Upper lobe of left lung (tissue), 4 donors: ENCODE data around the gene TRIM37.

Source experiments
- POLR2A ChIP-seq, 4 donors: fragments of 450-650 bp; IDR thresholded peaks; one replicate each; pipeline ENCODE4 v1.5.1; 2016 to 2017; ENCODE audit warnings: antibody characterized with exemption in 4 of 4, mild to moderate bottlenecking in 2 of 4
- TF ChIP-seq, protein P1 (sequence below), 6 experiments: fragments of 450-650 bp in 4 of 6; fragments of 200-600 bp in 2 of 6; sonication (generic) in 2 of 6; IDR thresholded peaks; one replicate each; pipeline ENCODE4 v1.5.1; 2016 to 2019; ENCODE audit warnings: antibody characterized with exemption in 6 of 6

DNA sequence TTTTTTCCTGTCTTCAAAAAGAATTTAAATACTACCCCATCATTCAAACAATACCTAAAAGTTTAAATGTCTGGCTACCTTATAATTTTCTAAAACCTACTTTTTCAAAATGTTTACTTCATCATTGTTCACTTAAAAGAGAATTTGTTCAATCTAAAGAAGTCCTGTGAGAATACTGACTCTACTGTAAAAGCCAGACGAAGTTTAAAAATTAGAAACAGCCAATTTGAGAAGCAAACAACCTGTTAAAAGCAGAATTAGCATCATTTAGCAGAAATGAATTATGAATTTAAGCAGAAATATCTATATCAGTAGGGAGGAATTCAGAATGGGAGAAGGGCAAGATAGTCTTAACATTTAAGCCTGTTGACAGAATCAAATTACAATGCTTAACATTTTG is 46.2 kb upstream of the TRIM37 start:
- TF ChIP-seq, protein P1, sequence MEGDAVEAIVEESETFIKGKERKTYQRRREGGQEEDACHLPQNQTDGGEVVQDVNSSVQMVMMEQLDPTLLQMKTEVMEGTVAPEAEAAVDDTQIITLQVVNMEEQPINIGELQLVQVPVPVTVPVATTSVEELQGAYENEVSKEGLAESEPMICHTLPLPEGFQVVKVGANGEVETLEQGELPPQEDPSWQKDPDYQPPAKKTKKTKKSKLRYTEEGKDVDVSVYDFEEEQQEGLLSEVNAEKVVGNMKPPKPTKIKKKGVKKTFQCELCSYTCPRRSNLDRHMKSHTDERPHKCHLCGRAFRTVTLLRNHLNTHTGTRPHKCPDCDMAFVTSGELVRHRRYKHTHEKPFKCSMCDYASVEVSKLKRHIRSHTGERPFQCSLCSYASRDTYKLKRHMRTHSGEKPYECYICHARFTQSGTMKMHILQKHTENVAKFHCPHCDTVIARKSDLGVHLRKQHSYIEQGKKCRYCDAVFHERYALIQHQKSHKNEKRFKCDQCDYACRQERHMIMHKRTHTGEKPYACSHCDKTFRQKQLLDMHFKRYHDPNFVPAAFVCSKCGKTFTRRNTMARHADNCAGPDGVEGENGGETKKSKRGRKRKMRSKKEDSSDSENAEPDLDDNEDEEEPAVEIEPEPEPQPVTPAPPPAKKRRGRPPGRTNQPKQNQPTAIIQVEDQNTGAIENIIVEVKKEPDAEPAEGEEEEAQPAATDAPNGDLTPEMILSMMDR (IDR thresholded peaks at IDR 0.05) = no peak
- no peak for TF ChIP-seq POLR2A (IDR thresholded peaks at IDR 0.05)
